ENCODE results near the gene NFIC. TPM values are rescaled to one million over a fixed set of nuclear protein-coding genes. Genes with fewer than 3 reads are reported as not detected.
A peak's percentile ranks its signal among the peaks of the same experiment; 100 is the strongest.

The NFIC gene
- polyA plus RNA-seq, 2 of the 4 experiments (the other 2 are of a cell fraction) = 2.6 to 34.9 TPM

GRCh38 chr19:3492919-3493318 lies 126.5 kb downstream of the NFIC start:
- 92% methylated on average over 16 of the region's 16 CpGs for WGBS (ENCODE audit: missing lambda C conversion rate)
- ChIA-PET POLR2A (no interaction called here), CTCF (interaction anchor here (2.3 to 5.0 kb wide), 2 partner anchors 8 to 20 kb away, joined by 10 to 27 read pairs; no protein-coding TSS in a partner anchor)
- Histone ChIP-seq H3K4me2 (no peak overlapping the region), H3K27ac (no peak overlapping the region), H3K9me3 (no peaks in the 10 kb centered on the region), H3K4me3 (no peak overlapping the region), H3K4me1 (no peaks in the 10 kb centered on the region)
- DNase-seq (ENCODE audit: low read depth in 1 of 2, low spot score in 1 of 2) (no peak), FAIRE-seq (no peak), ATAC-seq (no peak)
- TF ChIP-seq ZSCAN20 (CRISPR knock-in tag; IDR thresholded peaks at IDR 0.05) = no peak
- TF ChIP-seq KDM5A (IDR thresholded peaks at IDR 0.05) = no peak
- TF ChIP-seq ZC3H11A (IDR thresholded peaks at IDR 0.05) = no peak
- TF ChIP-seq CEBPB (IDR thresholded peaks at IDR 0.05) = no peak
- no peak for TF ChIP-seq MYC (IDR thresholded peaks at IDR 0.05; ENCODE audit: borderline replicate concordance, low read length)
- TF ChIP-seq CBX2 (IDR thresholded peaks at IDR 0.05; ENCODE audit: borderline replicate concordance, low read depth) = no peak
- TF ChIP-seq HES2 (IDR thresholded peaks at IDR 0.05) = no peak
- TF ChIP-seq RARB (CRISPR knock-in tag; IDR thresholded peaks at IDR 0.05) = no peak
- TF ChIP-seq BCL3 (IDR thresholded peaks at IDR 0.05) = no peak
- no peak for TF ChIP-seq JUN (IDR thresholded peaks at IDR 0.05)
- no peak for TF ChIP-seq FOSL2 (IDR thresholded peaks at IDR 0.05)
- no peak for TF ChIP-seq FOSL2 (CRISPR knock-in tag; IDR thresholded peaks at IDR 0.05)
- no peak for TF ChIP-seq HMGXB4 (CRISPR knock-in tag; IDR thresholded peaks at IDR 0.05; ENCODE audit: borderline replicate concordance)
- no peak for TF ChIP-seq NR3C1 (IDR thresholded peaks at IDR 0.05)

GRCh38 chr19:3493651-3494050 lies 127.3 kb downstream of the NFIC start:
- no peak for DNase-seq (ENCODE audit: low read depth in 1 of 2, low spot score in 1 of 2)
- peak in 1 of 2 experiments; percentile 36; a peak in 1 of 6 replicates for ATAC-seq
- H3K27ac ChIP-seq = no peak overlapping the region
- ChIA-PET CTCF (interaction anchor here (2.3 to 5.0 kb wide), 2 partner anchors 9 to 20 kb away, joined by 10 to 27 read pairs; no protein-coding TSS in a partner anchor), POLR2A (no interaction called here)
- H3K4me2 ChIP-seq = no peak overlapping the region
- no peaks in the 10 kb centered on the region for H3K9me3 ChIP-seq
- H3K4me3 ChIP-seq = no peak overlapping the region
- no peak for TF ChIP-seq CHD4 (IDR thresholded peaks at IDR 0.05; ENCODE audit: borderline replicate concordance)
- no peak for TF ChIP-seq E2F6 (IDR thresholded peaks at IDR 0.05; ENCODE audit: borderline replicate concordance, low read depth)
- TF ChIP-seq RARB (CRISPR knock-in tag; IDR thresholded peaks at IDR 0.05) = no peak
- no peak for TF ChIP-seq HDAC2 (IDR thresholded peaks at IDR 0.05)
- no peak for TF ChIP-seq TP53 (CRISPR knock-in tag; IDR thresholded peaks at IDR 0.05)
- TF ChIP-seq KDM5A (IDR thresholded peaks at IDR 0.05) = no peak
- no peak for TF ChIP-seq RFX5 (IDR thresholded peaks at IDR 0.05)
- no peak for TF ChIP-seq HOXB5 (CRISPR knock-in tag; IDR thresholded peaks at IDR 0.05)
- TF ChIP-seq ZSCAN20 (CRISPR knock-in tag; IDR thresholded peaks at IDR 0.05) = no peak
- no peak for TF ChIP-seq PBX3 (IDR thresholded peaks at IDR 0.05)
- TF ChIP-seq ZC3H11A (IDR thresholded peaks at IDR 0.05) = no peak
- TF ChIP-seq HMGXB4 (CRISPR knock-in tag; IDR thresholded peaks at IDR 0.05; ENCODE audit: borderline replicate concordance) = no peak
- WGBS (ENCODE audit: missing lambda C conversion rate) = 93% methylated on average over 7 of the region's 14 CpGs
- FAIRE-seq = no peak
- no peaks in the 10 kb centered on the region for H3K4me1 ChIP-seq

All from A549 (cell line).